K562 (cell line): Measurements from ENCODE around the gene NR3C1.

Experiments used
- ATF3 ChIP-seq, 2 experiments: fragments of 450-650 bp in 1 of 2; sonication (generic) in 1 of 2; formaldehyde crosslinking in 1 of 2; IDR thresholded peaks in 1 of 2; conservative IDR thresholded peaks in 1 of 2; 2 replicates each; pipeline versions ENCODE4 v1.6.1 to v1.8.1; 2016 to 2023; ENCODE audit warnings: mild to moderate bottlenecking in 2 of 2, moderate library complexity in 2 of 2, inconsistent platforms in 1 of 2, missing genetic modification reagents in 1 of 2
- BCL6 ChIP-seq: fragments of 250-450 bp; sonication (Bioruptor Pico); IDR thresholded peaks from 2 replicates; pipeline ENCODE4 v1.4.0; 2020
- CTCF ChIP-seq, 3 experiments: IDR thresholded peaks in 2 of 3; conservative IDR thresholded peaks in 1 of 3; 2 replicates each; pipeline ENCODE4 v1.5.1; 2011 to 2012; ENCODE audit warnings: low read length in 3 of 3, mild to moderate bottlenecking in 3 of 3, control low read depth in 2 of 3, improper control_type of control experiment in 1 of 3, inconsistent platforms in 1 of 3, low read depth in 1 of 3, mixed read lengths in 1 of 3, moderate library complexity in 1 of 3; ENCODE audit not compliant: insufficient read depth in 2 of 3
- EP300 ChIP-seq: IDR thresholded peaks from 2 replicates; pipeline ENCODE4 v1.6.1; 2012; ENCODE audit warnings: low read length, improper control_type of control experiment
- FOXM1 ChIP-seq, 2 experiments: fragments of 450-650 bp in 1 of 2; sonication (generic) in 1 of 2; formaldehyde crosslinking in 1 of 2; IDR thresholded peaks; 2 replicates each; pipeline versions ENCODE4 v1.6.1 to v1.9.0; 2017 to 2022; ENCODE audit warnings: low read depth in 2 of 2, mild to moderate bottlenecking in 2 of 2, missing genetic modification reagents in 1 of 2, moderate library complexity in 1 of 2
- HNRNPUL1 ChIP-seq: fragments of 200-400 bp; formaldehyde crosslinking; IDR thresholded peaks from 2 replicates; pipeline ENCODE4 v1.6.1; 2017; ENCODE audit warnings: low read length
- KAT8 ChIP-seq: fragments of 450-650 bp; IDR thresholded peaks from 2 replicates; pipeline ENCODE4 v1.6.1; 2016; ENCODE audit warnings: low read depth, mild to moderate bottlenecking
- KLF6 ChIP-seq: fragments of 250-450 bp; sonication (Bioruptor Pico); IDR thresholded peaks from 2 replicates; pipeline ENCODE4 v1.4.0; 2020; ENCODE audit warnings: mild to moderate bottlenecking, moderate library complexity, borderline replicate concordance
- NRF1 ChIP-seq, 2 experiments: fragments of 450-650 bp; IDR thresholded peaks in 1 of 2; conservative IDR thresholded peaks in 1 of 2; 2 replicates each; pipeline ENCODE4 v1.6.1; 2014; ENCODE audit warnings: mild to moderate bottlenecking in 2 of 2
- RUNX1 ChIP-seq: sonication (generic); IDR thresholded peaks from 2 replicates; pipeline ENCODE4 v1.6.1; 2016; ENCODE audit warnings: antibody characterized with exemption, low read depth
- ZKSCAN3 ChIP-seq: fragments of 250-450 bp; sonication (Bioruptor Pico); IDR thresholded peaks from 2 replicates; pipeline ENCODE4 v1.4.0; 2020
- ZNF512 ChIP-seq: IDR thresholded peaks from 2 replicates; pipeline ENCODE4 v1.6.1; 2016; ENCODE audit warnings: missing genetic modification characterization, missing compliant biosample characterization

GRCh38 chr5:143312822-143313221 lies 90.7 kb downstream of the NR3C1 start:
- TF ChIP-seq RUNX1 = no peak
- TF ChIP-seq KLF6 (CRISPR knock-in tag) = no peak
- TF ChIP-seq ZNF512 (tag) = no peak
- no peak for TF ChIP-seq EP300
- TF ChIP-seq NRF1 (conservative IDR thresholded peaks at IDR 0.05 in 1 of 2, IDR thresholded peaks at IDR 0.05 in 1 of 2) = no peak
- no peak for TF ChIP-seq KAT8
- TF ChIP-seq BCL6 (CRISPR knock-in tag) = no peak
- no peak for TF ChIP-seq ZKSCAN3 (CRISPR knock-in tag)
- TF ChIP-seq FOXM1 (IDR thresholded peaks at IDR 0.05; ENCODE audit: low read depth) = no peak
- no peak for TF ChIP-seq FOXM1 (CRISPR knock-in tag; IDR thresholded peaks at IDR 0.05; ENCODE audit: low read depth)
- no peak for TF ChIP-seq CTCF (IDR thresholded peaks at IDR 0.05 in 2 of 3, conservative IDR thresholded peaks at IDR 0.05 in 1 of 3; ENCODE audit: insufficient read depth in 2 of 3, low read depth in 1 of 3, low read length in 3 of 3)
- no peak for TF ChIP-seq HNRNPUL1
- TF ChIP-seq ATF3 (IDR thresholded peaks at IDR 0.05) = no peak
- TF ChIP-seq ATF3 (CRISPR knock-in tag; conservative IDR thresholded peaks at IDR 0.05) = no peak
